Pulmonary artery endothelial cell (primary cell): ENCODE measurements around the gene AATK. TPM values are rescaled to one million over a fixed set of nuclear protein-coding genes. Genes with fewer than 3 reads are reported as not detected.

ENCODE experiments used
- DNase-seq: peaks from one replicate; pipeline ENCODE4 v3.0.0-alpha.2; 2011; ENCODE audit warnings: low read depth, low spot score
- total RNA-seq: library from RNA; depleted of rRNA; stranded (reverse); fragments of >200 nt; gene quantifications from 2 replicates; pipeline ENCODE4 v1.2.3, GENCODE V29; 2014

The AATK gene
- total RNA-seq = 2.1 and 3.0 TPM in 2 replicates

DNA sequence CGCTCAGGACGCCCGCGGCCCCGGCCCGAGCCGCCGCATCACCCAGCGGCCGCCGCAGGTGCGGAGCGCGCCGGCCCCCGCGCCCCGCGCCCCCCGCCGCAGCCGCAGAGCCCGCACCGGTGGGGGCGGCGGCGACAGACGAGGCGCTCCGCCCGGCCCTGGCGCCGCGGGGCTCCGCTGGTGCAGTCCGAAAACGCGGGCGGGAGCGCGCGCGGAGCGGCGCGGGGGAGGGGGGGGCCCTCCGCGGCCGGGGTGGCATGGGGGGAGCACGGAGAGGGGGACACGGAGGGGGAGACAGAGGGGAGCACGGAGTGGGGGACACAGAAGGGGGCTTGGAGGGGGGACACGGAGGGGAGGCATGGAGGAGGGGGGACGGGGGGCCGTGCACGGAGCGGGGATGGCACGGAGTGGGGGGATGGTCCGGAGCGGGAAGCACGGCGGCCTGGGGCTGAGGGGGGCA lies at the start of gene AATK:
AATK (minus strand) TSS at position 189 of the 460 bp plus-strand sequence. CDS start 229 bp downstream, outside the sequence.
- no peak for DNase-seq

- no peak for DNase-seq
These were observed 48.0 kb upstream of the AATK start for GRCh38 chr17:81213978-81214377.

GRCh38 chr17:81212365-81212764 lies 46.3 kb upstream of the AATK start:
- DNase-seq = no peak

DNA sequence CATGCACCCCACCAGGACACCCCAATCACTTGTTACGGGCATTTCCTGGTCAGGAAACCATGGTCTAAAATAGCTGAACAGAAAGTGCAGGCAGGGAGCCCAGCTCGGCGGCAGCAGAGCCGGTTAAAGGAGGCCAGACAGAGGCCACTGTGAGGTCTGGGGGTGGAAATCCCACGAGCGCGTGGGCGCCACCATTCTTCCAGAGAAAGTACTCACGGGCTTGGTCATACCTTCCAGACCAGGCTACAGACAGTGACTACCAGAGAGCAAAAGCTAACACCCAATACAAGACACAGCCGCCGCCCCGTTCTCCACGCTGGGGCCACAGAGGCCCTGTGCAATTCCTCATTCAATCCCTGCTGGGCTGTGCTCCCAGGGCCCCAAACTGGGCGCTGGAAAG lies 44.8 kb upstream of the AATK start:
- DNase-seq = no peak

- no peak for DNase-seq
These were observed 44.4 kb upstream of the AATK start for GRCh38 chr17:81210466-81210865.

GRCh38 chr17:81209141-81209540 lies 43.1 kb upstream of the AATK start:
- DNase-seq = no peak

DNA sequence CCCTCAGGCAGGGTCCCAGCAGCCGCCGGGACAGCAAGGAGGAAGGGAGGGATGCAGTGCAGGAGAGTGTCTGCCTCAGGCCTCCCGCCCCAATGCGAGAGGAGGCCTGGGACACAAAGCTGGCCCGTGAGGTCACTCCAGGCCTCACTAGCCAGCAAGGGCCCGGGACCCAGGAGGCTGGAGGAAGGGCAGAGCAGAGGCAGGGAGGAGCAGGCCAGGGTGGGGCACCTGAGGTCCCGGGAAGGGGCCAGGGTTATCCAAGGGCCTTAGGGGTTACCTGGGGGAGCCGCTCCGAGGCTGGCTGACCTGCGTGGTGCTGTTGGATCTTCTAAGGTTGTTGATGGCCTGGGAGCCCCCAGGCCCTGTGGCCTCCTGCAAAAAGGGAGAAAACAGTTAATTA lies 42.6 kb upstream of the AATK start:
- no peak for DNase-seq

- no peak for DNase-seq
These were observed 41.9 kb upstream of the AATK start for GRCh38 chr17:81207610-81208581.

GRCh38 chr17:81206657-81207056 lies 40.6 kb upstream of the AATK start:
- DNase-seq = no peak

DNA sequence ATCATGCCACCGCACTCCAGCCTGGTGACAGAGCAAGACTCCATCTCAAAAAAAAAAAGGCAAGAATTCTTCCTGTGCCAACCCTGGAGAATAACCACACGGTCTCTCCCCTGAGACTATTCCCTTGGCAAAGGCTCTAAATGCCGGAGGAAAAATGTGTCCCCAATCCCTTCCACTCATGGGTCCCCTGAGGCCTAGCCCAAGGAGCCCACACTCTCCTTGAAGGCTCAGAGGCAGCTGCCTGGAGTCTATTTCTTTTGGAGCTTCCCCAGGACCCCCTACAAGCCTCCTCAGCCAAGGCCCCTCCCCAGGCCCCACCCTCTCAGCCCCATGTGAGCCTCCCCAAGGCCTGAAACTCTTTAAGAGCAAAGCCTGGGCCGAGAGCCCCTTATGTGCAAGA lies 40.1 kb upstream of the AATK start:
- DNase-seq = no peak

GRCh38 chr17:81204578-81204977 lies 38.6 kb upstream of the AATK start:
- DNase-seq = no peak

DNA sequence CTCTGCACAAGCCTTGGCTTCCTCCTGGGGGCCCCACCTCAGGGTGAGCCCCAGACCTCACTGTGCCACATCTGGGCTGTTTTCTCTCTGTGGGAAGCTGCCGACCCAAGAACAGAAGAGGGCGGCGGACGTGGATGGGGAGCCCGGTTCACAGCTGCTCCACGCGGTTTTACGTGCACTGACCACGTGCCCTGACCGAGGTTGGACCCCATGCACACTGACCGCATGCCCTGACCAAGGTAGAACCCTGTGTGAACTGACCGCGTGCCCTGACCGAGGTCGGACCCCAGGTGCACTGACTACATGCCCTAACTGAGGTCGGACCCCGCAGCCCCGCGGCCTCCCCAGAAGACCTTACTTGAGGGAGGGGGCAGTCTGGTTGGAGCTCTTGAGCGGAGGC lies 37.1 kb upstream of the AATK start:
- DNase-seq = no peak

DNA sequence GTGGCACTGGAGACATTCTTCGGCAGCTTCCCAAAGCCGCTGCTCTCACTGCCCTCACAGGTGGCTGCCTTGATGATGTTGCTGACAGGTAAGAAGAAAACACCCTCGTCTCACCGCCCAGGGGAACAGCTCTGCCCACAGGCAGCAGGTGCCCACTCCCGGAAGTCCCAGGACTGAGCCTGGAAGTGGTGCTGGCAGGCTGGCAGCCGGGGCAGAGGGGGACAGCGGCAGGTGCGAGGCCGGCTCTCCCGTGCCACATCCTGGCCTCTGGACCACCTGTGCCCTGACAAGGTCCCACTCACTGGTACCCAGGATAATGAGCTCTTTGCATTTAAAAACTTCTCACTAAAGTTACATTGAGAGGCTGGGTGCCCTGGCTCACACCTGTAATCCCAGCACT lies 36.3 kb upstream of the AATK start:
- DNase-seq = no peak

- peak; percentile 49 for DNase-seq
These were observed 34.9 kb upstream of the AATK start for GRCh38 chr17:81200695-81201580.

DNA sequence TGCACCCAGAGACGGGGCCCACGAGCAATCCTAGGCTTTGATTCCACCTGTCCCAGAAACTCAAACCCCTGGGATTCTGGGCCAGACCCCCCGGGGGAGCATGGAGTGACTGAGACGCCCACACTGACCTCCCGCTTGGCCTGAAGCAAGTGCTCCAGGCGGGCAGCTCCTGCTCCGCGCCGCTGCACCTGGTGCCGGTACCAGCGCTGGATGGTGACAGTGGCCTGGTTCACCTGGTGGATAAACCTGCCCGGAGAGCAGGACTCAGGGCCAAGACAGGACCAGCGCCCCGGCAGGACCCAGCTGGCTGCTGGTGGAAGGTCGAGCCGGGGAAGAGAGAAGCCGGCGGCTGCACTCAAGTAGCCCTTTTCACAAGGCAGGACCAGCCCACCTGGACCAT lies 34.2 kb upstream of the AATK start:
- DNase-seq = no peak

DNA sequence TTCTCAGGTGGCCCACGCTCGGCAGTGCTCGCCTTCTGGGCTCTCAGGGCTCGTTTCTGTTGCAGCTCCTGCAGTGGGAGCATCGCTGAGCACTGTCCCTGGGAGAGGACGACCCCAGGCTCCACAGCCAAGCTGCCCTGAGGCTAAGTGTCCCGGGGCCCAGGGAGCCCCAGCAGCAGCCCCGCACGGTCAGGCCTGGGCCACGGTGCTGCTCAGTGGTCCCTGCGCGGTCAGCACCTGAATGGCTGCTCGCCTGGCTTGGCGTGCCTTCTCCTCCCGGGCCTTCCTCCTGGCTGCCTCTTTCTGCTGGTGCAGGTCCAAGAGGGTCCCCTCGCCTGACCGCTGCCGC lies 33.4 kb upstream of the AATK start:
- DNase-seq = no peak

- no peak for DNase-seq
These were observed 32.9 kb upstream of the AATK start for GRCh38 chr17:81198826-81199481.

GRCh38 chr17:81197831-81198490 lies 31.9 kb upstream of the AATK start:
- DNase-seq = no peak

DNA sequence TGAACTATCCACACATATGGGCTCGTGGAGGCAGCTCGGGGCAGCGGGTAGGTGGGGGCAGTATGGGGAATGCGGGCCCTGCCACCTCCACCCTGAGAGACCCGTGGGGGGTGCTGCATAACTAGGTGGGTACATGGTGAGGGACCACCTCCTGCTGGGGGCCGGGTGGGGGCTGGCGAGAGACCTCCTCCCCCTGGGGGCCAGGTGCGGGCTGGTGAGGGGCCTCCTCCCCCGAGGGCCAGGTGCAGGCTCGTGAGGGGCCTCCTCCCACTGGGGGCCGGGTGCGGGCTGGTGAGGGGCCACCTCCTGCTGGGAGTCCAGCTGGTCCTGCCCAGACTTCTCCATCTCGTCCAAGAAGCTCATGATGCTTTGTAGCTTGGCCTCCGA lies 31.4 kb upstream of the AATK start:
- no peak for DNase-seq

DNA sequence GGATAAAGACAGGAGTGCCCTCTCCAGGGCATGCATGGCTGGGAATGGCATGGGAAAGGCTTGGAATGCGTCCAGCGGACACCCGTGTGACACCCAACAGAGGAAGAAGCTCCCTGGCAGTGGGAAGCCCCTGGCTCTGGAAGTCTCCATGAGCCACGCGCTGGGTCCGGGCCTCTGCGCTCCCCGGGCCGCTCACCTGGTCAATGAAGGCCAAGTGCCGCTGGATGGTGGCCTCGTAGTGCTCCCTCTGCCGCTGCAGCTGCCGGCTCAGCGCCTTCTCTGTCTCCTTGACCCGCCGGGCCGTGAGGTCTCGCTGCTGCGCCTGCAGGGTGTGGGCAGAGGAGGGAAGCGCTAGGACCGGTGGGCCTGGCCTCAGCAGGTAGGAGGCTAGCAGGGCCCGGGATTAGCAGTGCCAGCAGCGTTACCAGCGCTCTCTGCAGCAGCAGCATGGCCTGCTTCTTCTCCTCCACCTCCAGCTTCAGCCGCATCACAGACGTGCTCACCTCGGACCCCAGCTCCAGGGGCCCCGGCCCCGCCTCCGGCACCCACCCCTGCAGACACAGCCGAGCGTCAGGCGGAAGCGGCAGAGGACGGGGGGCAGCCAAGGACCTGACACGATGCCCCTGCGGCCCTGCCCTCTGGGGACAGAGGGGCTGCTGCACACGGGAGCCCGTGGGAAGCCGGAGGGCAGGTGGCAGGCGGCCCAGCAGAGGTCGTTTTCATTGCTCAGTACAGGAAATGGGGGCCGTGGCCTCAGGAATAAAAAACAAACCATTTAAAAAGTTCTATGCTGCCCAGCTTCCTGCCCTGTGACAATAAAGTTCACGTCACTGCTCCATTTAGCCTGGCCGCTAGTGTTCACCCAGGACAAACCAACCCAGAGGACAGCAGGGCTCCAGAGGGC lies 30.7 kb upstream of the AATK start:
- no peak for DNase-seq
